Left forelimb (tissue), 1 donor: ENCODE results near the gene EVA1A.
"Not testable (repeated sequence)": the region's sequence is repeated elsewhere in the genome, so short reads cannot be mapped to it uniquely, and the experiment has no call there.

Source experiments
- DNase-seq: peaks from one replicate; pipeline ENCODE4 v3.0.0-alpha.2; 2018; ENCODE audit warnings: low spot score

The EVA1A gene

DNA sequence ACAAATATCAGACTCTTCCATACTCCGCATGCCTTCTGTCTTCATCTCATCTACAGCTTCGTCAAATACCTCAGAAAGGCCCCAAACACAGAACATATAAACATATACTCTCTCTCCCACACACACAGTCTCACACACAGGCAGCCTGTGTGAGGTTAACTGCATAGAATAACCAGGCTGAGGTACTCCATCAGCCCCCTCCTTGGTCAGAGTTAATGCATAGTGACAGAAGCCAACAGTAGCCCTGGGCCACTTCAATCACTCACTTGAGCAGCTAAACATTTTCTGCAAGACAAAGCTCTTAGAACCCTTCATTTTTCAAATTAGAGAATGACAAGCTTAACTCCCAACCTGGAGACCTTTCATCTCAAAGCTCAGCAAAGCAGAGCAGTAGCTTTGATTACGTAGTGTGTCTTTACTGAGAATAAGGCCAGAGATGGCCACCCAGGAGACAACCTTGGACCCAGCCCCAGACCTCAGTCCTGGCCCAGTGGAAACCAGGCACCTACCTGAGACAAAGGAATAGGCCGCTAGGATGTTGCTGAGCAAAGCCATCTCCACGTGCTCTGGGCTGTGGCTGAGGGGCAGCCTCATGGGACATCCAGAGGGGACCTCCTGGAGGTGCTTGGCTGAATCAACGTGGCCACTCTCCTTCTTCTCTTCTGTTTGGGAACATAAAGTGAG is 43.0 kb downstream of the EVA1A start:
- no peak for DNase-seq

DNA sequence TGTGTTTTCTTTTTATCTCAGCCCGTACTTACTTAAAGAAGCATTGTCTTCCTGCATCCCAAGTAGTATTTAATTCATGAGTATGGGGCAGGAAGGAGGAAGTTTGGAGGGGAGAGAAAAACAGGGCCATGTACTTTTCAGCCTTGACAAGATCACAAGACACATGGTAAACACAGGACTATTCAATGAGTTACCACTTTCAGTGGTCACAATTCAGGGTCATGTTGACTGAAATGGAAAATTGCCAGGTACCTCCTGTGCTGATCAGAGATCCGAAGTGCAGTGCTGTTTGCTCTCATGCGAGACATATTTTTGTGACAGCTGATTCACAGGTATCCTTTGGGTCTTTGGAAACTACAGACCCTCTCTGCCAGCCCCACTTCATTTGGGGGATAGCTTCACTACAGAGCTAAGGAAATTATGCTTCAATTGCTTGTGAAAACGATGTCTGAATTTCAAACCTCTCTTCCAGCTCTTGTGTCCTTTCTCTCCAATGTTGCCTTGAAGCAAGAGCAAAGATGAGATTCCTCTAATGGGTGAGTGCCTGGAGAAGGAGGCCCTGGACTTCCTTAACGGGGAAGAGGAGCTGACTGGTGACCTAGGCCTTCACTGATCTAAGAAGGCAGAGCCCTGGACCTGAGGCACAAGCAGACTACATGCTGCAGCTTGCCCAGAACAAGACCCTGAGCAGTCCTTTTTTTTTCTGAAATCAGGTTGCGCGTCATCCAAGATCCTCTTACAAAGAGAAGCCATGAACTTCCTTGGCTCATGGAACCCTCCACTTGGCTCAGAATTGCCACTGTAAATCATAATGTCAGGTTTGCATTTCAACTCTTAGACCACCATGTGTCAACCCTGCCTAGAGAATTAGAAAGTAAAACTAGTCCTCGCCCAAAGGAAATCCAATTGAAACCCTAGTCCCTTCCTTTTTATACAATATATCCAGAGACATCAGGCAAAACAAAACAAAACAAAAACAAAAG is 44.1 kb downstream of the EVA1A start:
- DNase-seq: no peak

DNA sequence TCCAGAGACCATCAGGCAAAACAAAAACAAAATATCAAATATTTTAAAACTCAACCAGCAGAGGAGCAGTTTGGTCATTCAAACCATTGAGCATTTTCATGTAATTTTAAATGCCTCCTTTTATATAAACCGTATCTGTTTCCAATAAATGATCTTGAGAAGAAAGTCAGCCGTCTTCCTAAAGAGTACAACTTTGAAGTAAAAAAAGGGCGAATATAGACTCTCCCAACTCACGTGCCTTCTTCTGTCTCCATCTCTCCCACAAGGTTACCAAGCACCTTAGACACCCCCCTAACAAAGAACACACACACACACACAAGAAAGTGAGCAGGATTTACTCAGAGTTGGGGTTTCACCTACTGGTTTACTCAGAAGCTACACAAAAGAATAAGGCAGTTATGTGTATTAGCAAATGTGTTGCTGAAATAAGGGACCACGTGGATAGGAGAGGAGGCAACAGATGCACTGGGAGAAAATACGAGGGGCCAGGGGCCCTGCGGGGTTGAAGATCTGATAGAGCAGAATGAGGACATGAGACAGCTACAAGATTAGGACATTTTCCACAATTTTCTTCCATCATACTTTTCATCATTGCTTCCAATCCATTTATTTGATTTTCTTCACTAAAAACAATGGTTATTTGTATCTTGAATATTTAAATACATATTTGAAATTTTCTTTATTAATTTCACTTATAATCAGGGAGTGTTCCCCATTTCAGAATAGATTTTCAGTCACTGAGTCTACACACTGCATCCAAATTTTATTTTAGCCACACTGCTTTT is 45.0 kb downstream of the EVA1A start:
- DNase-seq: no peak

DNA sequence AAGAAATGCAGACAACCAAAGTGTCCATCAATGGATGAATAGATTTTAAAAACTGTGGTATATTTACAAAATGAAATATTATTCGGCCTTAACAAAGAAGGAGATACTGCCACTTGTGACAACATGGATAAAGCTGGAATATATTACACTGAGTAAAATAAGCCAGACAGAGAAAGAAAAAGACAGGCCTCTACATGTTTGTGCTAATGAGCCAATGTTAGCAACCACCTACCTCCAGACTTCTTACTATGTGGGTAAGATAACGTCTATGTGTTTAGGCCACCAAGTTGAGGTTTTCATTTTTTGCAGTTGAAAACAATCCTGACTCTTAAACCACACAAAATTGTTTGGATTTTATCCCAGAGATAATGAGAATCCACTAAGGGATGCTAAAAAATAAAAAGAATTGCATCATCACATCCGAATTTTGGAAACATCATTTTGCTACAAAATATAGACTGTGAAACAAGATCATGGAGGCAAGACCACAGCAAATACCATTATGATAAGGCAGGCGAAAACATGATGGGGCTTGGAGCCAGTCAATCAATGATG is 47.0 kb downstream of the EVA1A start:
- no peak for DNase-seq

- DNase-seq: no peak
Observed at GRCh38 chr2:75512455-75513212, 48.1 kb downstream of the EVA1A start.

DNA sequence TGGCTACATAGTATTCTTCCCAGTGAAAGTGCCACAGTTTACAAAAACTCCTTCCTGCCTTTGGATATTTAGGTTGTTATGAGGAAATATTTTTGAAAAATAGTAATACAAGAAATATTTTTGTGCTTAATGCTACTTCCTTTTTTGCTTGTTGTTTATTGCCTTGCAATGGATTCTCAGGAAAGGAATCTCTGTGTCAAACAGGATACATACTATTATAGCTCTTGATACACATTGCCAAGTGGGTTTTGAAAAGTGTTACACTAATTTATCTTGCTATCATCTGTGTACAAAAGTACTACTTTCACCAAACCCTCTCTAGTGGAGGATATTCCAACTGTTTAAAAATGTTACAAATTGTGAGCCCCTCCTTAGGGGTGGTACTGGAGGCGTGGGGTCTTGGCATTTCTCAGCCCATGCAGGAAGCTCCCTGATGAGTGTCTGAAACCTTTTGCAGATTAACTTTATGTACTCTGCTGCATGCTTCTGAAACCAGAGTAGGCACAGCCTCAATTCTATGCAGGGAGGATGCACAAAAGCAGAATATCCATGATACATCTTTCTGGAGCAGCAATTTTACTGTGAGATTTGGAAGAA is 54.5 kb downstream of the EVA1A start:
- DNase-seq: no peak

GRCh38 chr2:75505012-75505411 is 55.7 kb downstream of the EVA1A start:
- no peak for DNase-seq

DNA sequence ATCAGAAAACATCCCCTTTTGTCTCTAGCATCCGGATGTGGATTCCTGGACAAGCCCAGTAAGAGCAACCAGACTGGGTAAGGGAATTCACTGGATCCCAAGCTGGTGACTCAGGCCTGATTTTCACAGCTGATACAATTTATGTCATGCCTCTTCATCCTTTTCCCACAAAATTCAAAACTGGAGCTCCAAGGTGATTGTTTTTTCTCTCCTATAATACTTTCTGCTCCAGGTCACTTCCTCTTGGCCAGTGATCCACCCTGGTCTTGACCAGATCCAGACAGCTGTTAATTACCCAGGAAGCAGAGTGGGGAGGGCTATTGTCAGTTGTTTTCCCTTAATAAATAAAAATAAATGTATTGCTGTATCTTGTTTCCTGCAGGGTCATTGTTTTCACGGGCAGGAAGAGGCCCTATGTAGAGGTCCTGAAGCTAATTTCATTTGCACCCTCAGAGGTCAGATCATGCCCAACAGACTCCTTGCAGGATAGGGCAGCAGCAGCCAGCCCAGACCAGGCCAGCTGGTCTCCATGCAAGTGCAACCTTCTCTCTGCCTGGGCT is 57.6 kb downstream of the EVA1A start:
- DNase-seq: no peak

DNA sequence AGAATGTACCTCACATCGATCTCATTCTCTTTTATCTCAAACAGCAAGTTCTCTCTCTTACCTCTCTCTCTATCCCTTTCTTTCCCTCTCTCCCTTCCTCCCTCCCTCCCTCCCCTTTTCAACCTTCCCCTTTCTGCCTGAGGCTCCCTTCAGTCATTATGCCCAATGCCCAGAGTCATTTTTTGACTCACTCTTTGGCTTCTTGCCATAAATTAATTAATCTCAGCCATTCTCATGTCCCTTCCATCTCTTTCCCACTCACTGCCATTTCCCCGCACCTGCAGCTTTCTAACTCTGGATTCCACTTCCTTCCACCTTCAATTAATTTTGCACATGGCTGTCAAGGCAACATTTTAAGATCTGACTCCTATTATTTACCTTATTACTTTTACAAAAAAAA is 60.1 kb downstream of the EVA1A start:
- DNase-seq: no peak

DNA sequence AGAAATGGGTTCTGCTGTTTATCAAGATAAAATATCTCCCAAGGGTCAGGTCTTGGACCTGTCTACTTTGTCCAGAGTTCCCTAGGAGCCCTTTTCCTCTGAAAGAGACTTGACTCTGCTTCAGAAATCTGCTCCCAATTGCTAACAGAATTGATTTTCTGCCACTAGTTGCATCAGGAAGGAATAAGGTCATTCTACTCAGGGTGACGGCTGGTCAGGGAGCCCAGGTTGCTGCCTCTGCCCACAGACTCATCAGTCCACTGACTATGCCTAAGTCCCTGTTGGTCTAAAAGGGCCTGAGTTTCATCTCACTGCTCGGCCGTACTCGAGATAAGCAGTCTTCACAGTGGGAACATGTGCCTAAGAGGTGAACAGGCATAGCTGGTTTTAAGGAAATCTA is 61.2 kb downstream of the EVA1A start:
- no peak for DNase-seq

- no peak for DNase-seq
Observed at GRCh38 chr2:75498907-75499306, 61.8 kb downstream of the EVA1A start.

DNA sequence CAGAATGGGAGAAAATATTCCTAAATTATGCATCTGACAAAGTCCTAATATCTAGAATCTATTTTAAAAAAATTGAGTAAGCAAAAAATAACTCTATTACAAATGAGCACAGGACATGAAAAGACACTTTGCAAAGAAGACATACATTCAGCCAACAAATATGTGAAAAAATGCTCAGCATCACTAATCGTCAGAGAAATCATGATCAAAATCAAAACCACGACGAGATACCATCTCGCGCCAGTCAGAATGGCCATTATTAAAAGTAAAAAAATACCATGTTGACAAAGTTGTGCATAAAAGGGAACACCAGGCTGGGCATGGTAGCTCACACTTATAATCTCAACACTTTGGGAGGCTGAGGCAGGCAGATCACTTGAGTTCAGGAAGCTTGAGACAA is 63.5 kb downstream of the EVA1A start:
- DNase-seq: no peak

DNA sequence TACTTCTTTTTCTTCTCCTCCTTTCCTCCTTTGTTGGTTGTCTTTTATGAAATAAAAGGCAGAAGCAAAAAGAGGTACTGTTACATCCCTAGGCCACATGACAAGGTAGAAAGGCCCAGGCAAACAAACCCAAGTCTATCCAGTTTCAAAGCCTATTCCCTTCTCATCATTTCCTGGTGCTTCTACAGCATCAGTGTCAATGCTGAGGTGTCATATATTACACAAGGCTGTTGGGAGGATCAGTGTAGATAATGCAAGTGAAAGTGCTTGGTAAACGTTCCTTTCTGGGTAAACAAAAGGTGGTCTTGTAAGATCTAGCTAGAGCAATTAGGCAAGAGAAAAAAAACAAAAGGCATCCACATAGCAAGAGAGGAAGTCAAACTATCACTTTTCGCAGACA is 64.9 kb downstream of the EVA1A start:
- DNase-seq: no peak

- DNase-seq: no peak
Observed at GRCh38 chr2:75494137-75494769, 66.5 kb downstream of the EVA1A start.

- no peak for DNase-seq
Observed at GRCh38 chr2:75493230-75493629, 67.5 kb downstream of the EVA1A start.

GRCh38 chr2:75491129-75491753 is 69.5 kb downstream of the EVA1A start:
- DNase-seq: no peak

- no peak for DNase-seq
Observed at GRCh38 chr2:75489721-75490120, 71.0 kb downstream of the EVA1A start.

DNA sequence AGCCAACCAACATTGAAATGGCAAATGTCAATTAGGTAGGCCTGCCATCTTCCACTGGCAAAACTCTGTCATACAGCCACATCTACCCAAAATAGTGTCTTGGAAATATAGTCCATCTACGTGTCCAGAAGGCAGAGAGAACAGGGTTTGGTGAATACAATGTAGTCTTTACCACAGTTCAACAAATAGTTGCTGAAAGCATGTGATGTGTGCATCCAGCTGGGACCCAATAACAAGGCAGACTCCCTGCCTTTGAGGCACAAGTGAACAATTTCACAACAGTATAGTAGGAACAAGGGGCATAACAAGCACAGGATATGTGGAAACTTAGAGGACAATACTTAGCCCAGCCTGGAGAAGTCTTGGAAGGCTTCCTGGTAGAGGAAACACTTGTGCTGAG is 72.6 kb downstream of the EVA1A start:
- no peak for DNase-seq

- not testable (repeated sequence) for DNase-seq
Observed at GRCh38 chr2:75486735-75487134, 74.0 kb downstream of the EVA1A start.

GRCh38 chr2:75484840-75485239 is 75.9 kb downstream of the EVA1A start:
- no peak for DNase-seq
